ENCODE data around the gene PLSCR3.

GRCh38 chr17:7356072-7356549, 38.2 kb downstream of the PLSCR3 start:
- TF ChIP-seq, protein P1, sequence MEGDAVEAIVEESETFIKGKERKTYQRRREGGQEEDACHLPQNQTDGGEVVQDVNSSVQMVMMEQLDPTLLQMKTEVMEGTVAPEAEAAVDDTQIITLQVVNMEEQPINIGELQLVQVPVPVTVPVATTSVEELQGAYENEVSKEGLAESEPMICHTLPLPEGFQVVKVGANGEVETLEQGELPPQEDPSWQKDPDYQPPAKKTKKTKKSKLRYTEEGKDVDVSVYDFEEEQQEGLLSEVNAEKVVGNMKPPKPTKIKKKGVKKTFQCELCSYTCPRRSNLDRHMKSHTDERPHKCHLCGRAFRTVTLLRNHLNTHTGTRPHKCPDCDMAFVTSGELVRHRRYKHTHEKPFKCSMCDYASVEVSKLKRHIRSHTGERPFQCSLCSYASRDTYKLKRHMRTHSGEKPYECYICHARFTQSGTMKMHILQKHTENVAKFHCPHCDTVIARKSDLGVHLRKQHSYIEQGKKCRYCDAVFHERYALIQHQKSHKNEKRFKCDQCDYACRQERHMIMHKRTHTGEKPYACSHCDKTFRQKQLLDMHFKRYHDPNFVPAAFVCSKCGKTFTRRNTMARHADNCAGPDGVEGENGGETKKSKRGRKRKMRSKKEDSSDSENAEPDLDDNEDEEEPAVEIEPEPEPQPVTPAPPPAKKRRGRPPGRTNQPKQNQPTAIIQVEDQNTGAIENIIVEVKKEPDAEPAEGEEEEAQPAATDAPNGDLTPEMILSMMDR (conservative IDR thresholded peaks at IDR 0.05 in 1 of 2, IDR thresholded peaks at IDR 0.05 in 1 of 2; ENCODE audit: low read depth in 1 of 2, low read length in 2 of 2) = peak; percentile 62 to 73
- TF ChIP-seq EZH2 (IDR thresholded peaks at IDR 0.05; ENCODE audit: low read length, missing control alignments) = no peak
